Stimulated activated CD4-positive, alpha-beta T cell treated with anti-CD3 and anti-CD28 coated beads, Interleukin-15, amount 100 ng/mL, for 1 hour (primary cell): ENCODE data around the gene BCAS1.

Source experiments
- DNase-seq, 2 donors: peaks; one replicate each; pipeline ENCODE4 v3.0.0-alpha.2; 2020; ENCODE audit warnings: low read depth in 1 of 2, low spot score in 1 of 2

The BCAS1 gene, protein sequence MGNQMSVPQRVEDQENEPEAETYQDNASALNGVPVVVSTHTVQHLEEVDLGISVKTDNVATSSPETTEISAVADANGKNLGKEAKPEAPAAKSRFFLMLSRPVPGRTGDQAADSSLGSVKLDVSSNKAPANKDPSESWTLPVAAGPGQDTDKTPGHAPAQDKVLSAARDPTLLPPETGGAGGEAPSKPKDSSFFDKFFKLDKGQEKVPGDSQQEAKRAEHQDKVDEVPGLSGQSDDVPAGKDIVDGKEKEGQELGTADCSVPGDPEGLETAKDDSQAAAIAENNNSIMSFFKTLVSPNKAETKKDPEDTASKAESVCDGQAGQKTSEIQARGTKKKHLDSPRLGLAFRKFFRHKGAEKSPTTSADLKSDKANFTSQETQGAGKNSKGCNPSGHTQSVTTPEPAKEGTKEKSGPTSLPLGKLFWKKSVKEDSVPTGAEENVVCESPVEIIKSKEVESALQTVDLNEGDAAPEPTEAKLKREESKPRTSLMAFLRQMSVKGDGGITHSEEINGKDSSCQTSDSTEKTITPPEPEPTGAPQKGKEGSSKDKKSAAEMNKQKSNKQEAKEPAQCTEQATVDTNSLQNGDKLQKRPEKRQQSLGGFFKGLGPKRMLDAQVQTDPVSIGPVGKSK

DNA sequence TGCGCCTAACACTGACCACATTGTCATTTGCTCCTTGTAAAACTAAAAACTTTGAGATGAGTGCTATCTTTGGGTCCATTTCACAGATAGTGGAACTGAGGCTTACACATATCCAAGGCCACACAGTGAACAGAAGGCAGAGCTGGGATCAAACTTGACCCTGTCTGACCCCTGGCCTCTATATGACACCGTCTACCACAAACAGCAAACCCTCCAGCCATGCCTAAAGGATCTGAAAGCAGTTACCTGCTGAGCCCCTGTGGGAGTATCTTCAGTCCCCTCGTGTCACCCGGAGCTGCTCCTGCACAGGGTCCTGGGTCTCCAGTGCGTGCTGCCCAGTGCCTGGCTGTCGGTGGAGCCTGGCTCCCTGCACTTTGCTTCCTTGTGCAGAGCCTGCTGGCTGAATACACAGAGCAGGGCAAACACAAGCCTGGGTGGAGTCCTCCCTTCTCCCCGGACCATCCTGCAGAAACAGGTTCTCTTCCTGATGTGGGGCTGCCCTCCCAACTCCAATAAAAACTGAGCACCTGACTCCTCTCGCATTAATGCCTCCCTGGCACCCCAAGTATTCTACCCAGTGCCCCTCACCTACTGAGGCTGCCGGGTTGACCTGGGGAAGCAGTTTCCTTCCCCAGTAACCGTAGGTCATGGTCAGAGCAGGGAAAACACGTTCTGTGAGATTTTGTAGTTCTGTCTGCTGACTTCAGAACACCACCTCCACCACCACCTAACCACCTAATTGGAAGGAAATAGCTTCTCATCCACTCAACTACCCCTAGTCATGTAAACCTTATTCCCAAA is at the start of gene BCAS1:
Gene BCAS1 (minus strand): TSS at position 408 of the 801 bp plus-strand sequence. CDS start 11,876 bp downstream, outside the sequence.
- DNase-seq, result no peak

DNA sequence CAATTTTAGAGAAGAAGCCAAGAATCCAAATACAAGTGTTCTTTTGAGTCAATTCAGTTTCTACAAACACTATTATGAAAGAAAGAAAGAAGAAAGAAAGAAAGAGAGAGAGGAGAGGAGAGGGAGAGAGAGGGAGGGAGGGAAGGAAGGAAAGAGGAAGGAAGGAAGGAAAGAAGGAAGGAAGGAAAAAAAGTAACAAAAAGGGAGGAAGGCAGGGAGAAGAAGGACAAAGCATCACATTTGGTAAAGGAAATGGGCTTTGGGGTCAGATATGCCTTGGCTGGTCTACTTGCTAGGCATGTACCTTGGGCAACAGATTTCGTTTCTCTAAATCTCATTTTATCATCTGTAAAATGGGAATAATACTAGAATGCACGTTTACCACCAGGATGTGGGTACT is 49.4 kb upstream of the BCAS1 start:
- DNase-seq, result no peak

DNA sequence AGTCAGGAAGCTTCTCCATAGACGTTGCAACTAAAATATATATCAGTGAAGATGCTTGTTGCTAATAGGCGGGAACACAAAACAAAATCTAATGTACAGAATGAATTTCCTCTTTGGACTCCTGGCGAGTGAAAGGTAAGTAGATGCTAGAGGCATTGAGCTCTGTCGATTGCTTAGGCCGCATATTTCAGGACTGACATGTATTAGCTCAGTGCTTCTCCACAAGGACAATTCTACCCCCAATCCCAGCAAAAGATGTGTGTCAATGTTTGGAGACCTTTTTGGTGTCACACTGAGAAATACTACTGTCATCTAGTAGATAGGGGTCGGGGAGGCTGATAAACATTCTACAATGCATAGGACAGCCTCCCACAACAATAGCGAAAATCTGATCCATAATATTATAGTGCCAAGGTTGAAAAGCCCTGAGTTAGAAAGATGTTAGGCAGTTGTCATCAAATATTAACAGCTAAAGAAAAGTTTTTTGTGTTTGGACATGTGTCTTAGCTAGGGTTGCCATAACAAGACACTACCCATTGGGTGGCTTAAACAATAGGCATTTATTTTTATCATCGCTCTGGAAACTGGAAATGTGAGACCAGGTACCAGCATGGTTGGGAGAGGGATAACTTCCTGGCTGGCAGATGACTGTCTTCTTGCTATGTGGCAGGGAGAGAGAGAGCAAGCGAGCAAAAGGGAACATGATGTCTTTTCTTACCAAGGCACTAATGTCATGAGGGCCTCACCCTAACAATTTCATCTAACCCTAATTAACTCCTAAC is 48.0 kb upstream of the BCAS1 start:
- no peak for DNase-seq

DNA sequence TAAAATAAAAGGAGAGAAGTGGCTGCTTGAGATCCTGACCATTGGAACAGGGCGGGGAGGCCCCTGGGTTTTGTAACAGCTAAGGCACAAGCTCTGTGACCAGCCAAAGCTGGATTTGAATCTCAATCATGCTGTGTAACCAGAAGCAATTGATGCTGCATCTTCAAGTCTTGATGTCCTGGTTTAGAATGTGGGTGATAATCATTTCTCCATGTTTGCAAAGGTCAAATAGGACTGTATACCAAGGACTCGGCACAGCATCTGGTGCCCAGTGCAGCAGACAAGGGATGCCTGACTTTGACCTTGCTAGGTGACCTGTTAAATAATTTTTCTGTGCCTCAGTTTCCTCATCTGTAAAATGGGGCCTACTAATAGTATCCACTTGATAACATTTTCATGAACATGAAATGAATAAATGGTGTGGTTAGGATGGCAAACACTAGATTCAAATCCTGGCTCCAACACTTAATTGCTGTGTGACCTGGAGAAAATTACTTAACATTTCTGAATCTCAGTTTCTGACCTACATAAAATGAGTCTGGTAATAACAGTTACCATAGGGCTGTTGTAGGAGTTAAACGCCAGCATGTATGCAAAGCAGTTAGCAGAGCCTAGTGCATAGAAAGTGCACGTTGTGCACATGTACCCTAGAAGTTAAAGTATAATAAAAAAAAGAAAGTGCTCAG is 46.3 kb upstream of the BCAS1 start:
- no peak for DNase-seq

DNA sequence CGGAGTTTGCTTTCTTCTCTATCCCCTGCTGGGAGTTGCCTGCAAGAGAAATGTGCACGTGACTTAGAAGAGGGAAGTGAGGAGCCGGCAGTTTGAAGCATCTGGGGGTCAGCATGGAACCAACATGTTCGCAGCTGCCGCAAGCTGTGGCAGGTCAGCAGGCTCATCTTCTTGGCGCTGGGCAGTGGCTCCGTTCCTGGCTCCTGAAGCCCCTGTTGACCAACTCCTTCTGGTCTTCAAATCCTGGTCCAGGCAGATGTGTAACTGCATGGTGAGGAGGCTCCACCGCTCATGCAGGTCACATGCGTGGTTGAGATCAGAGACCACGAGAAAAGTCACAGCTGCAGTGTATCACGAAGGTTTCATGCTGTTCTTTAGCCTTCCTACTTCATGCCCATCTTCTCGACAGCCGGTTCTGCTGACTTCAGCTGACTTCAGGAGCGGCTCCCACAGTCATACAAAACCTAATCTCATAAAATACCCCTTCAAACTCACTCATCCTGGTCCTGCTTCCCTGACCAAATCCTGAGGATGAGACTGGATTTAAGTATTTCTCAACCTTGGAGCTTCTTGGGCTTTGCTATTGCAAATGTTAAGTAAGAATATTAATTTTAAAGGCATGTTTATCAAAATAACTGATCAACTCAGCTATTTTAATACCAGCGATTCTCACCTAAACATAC is 44.9 kb upstream of the BCAS1 start:
- no peak for DNase-seq

DNA sequence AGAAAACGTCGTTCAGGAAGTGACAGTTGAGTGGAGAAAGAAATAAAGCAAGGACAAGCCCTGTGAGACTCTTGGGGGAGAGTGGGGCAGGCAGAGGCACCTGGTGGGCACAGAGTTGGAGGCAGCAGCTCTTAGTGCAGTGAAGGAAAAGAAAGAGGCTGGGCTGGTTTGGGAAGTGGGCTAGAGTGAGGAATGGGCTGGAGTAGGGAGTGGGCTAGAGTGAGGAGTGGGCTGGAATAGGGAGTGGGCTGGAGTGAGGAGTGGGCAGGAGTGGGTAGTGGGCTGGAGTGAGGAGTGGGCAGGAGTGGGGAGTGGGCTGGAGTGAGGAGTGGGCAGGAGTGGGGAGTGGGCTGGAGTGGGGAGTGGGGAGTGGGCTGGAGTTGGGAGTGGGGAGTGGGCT is 43.7 kb upstream of the BCAS1 start:
- no peak for DNase-seq

DNA sequence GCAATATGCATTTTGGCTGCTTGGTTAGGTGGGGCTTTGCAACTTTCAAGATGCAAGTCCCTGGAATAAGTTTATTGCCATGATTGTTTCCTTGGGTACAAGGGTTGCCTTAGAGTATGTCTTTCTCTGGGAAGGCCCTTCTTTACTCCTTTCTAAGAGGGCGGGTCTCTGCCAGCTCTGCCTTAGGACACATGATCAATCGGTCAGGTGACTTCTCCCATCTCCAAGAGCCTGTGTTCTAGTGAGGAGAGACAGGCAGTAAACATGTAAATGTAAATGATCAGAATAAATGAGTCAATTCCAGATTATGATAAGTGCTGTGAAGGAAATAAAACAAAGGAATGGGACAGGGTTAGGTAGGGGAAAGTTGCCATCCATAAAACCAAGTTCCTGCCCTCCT is 43.2 kb upstream of the BCAS1 start:
- no peak for DNase-seq

DNA sequence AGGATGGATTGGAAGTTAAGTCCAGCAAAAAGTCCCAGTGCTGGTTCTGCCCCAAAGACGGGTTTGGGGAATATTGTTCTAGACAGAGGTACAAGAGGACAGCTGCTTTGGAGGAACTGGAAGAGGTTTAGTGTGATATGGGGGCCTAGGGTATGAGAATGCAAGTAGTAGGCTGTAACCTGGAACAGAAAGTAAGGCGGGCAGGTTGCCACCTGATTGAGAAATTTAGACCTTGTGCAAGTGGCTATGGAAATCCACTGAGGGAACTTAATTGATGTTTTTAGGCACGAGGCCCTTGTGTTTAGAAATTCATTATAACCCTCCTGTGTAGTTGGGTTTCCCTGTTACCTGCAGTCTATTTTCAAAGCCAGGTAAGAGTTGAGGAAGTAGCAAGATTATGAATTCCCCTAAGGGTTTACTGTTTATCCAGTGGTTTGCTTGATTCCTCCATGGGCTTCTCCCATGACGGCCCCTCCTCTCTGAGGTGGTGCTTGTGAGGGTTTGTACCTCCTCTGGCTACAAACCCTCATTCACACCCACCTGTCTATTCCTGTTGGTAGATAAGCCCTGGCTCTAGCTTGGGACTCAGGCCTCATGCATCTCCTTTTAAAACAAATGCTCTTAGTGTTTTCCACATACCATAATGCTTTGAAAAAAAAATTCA is 42.0 kb upstream of the BCAS1 start:
- DNase-seq, result no peak

DNA sequence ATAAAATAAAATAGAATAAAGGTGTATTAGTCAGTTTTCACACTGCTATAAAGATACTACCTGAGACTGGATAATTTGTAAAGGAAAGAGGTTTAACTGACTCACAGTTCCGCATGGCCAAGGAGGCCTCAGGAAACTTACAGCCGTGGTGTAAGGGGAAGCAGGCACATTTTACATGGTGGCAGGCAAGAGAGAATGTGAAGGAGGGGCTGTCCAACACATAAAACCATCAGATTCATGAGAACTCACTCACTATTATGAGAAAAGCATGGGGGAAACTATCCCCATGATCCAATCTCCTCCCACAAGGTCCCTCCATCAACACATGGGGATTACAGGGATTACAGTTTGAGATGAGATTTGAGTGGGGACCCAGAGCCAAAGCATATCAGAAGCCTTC is 41.1 kb upstream of the BCAS1 start:
- DNase-seq, result no peak

DNA sequence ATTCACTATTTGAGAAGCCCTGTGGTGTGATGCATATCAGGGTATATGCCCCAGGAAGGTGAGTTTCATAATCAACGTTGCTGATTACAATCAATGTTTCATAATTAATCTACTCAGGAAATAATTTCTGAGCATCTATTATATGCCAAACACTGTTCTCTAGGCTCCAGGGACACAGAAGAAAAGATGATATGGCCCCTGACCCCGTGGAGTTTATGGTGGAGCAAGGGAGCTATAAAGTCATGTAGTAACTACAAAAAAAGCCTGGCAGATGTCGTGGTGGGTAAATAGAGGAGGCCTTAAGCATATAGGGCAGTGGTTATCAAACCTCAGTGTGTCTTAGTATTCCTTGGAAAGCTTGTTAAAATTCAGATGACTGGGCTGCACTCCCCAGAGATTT is 40.1 kb upstream of the BCAS1 start:
- no peak for DNase-seq

DNA sequence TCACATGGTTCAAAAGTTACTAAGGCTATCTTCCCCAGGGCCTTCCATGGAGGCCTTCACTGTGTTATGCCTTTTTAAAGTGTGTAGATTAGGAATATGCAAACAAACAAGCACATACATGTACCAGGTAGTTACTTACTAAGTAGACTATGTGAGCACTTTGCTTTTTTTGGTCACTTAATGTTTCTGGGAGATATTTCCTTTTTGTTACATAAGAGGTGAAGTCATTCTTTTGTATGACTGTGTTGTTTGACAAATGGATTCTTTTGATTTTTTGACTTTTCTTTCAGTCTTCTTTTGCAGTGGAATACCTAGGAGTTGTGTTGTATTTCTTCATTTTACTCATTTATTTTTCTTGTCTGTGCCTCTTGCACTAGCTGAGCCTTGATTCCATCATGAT is 39.6 kb upstream of the BCAS1 start:
- DNase-seq, result no peak

DNA sequence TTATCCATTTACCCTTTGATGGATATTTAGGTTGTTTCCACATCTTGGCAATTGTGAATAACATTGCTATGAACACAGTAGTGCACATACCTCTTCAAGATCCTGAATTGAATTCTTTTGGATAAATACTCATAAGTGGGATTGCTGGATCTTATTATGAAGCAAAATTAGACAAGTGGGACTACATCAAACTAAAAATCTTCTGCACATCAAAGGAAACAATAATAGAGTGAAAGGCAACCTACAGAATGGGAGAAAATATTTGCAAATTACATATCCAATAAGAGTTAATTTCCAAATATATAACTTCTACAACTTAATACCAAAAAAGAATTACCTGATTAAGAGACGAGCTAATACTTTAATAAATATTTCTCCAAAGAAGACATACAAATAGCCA is 38.4 kb upstream of the BCAS1 start:
- no peak for DNase-seq

DNA sequence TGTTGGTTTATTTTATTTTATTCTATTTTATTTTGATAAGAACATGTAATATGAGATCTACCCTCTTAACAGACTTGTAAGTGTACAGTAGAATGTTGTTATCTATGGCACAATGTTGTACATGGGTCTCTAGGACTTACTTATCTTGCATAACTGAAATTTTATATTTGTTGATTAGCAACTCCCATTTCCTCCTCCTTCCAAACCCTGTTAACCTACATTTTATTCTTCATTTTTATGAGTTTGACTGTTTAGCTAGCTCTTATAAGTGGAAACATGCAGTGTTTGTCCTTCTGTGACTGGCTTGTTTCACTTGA is 37.9 kb upstream of the BCAS1 start:
- DNase-seq, result no peak

DNA sequence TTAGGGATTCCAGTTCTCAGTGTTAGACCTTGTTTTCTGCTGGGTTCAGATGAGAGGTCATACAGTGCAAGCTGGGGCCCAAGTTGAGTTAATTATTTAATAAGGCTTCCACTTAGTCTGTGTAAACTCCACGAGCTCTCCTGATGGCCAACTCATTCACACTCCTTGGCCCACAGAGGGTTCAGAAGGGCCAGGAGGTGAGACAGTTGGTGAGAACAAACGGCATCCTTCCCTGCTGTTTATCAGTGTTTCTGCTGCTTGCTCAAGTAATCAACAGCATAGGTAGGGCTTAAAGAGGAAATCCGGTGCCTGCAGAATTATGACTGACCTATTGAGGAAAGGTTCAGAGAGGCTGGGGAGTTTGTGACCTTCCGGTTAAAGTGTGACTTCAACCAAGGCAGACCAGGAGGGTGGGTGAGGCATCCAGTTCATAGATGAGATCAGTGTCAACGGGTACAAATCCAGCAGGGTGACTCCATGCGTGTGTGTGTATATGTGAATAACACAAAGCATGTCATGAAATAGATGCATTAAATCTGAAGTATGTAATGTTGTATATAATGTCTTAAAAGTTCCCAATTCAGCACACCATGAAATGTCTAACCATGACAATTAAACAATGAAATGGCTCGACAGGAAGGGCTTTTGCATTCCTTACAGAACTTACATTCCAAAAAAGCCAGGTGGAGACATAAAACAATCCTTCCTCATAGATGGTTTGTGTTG is 37.4 kb upstream of the BCAS1 start:
- no peak for DNase-seq

DNA sequence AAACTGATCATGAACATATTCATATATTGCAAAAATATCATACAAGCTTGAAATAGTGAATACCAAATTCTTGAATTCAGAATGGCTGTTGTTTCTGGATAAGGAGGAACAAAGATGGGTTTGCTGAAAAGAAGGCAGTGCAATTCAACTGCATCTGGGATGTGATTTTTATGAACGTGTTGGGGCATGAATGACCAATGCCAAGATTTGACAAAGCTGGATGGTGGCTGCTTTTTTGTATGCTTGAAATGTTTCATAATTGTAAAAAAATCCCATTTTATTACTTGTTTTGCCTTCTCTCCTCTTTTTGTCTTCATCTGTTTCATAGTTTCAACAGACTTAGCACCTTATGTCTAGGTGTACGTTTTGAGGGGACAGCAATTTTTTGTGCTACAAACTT is 36.8 kb upstream of the BCAS1 start:
- DNase-seq, result no peak

DNA sequence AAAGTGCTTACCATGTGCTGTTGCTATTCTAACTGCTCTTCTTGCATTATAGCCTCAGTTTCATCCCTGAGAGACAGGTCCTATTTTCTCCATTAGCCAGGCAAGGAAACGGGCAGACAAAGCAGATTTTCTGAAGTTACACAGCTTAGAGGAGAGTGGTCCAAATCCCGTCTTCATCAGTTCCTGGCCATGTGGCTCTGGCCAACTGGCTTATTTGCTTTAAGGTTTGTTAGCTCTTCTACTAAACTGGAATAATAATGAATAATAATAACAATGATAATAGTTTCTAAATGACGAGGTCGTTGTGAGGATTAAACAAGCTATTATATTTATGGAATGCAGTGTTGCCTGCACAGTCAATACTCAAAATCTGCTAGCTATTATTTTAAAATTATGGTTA is 35.8 kb upstream of the BCAS1 start:
- no peak for DNase-seq

DNA sequence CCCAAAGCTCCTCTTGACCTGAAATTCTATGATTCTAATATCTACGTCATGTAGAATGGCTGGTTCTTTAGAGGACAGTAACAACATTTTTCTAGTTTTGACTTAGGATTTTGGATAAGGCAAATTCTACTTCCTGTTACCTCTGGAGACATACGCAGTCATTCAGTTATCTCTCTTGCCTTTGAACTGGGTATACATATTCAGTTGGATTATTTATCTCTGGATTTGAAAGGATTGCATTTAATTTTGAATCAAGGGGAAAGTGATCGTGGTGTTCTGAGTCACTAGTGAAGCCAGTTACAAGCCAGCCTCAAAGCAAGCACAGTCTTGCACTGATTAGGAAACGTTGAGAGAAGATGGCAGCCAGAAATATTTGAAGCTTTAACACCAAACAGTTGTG is 35.3 kb upstream of the BCAS1 start:
- no peak for DNase-seq

DNA sequence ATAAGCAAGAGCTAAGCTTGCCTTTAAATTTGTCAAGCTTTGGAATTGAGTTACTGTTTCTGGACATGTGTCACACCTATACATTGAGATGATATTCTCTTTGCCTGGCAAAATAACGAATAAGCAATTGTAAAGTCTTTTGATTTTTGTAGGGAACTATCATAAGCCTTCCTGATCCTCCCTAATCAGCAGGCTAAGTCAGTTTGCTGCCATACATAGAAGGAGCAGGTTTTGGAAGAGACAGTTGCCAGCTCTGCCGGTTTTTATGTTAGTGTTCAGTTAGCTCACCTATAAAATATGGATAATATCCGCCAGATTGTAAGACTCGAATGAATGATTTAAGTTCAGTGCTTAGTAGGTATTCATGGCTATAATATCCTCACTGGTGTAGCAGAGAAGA is 34.4 kb upstream of the BCAS1 start:
- DNase-seq, result no peak
